Prostate gland (tissue), 2 donors: Measurements from ENCODE around the gene TANC1.

ENCODE experiments used
- POLR2A ChIP-seq: fragments of 450-650 bp; IDR thresholded peaks from one replicate; pipeline ENCODE4 v1.6.1; 2016; ENCODE audit warnings: antibody characterized with exemption, mild to moderate bottlenecking
- POLR2AphosphoS5 ChIP-seq: sonication (generic); formaldehyde crosslinking; IDR thresholded peaks from one replicate; pipeline ENCODE4 v1.6.1; 2017; ENCODE audit warnings: antibody characterized with exemption
- TF ChIP-seq, protein P1 (sequence below), 4 experiments: fragments of 200-600 bp in 2 of 4; fragments of 450-650 bp in 2 of 4; sonication (generic) in 2 of 4; IDR thresholded peaks; 1 replicate in 3 of 4; 2 replicates in 1 of 4; pipeline ENCODE4 v1.5.1; 2016 to 2019; ENCODE audit warnings: antibody characterized with exemption in 4 of 4, mild to moderate bottlenecking in 2 of 4, moderate library complexity in 2 of 4

DNA sequence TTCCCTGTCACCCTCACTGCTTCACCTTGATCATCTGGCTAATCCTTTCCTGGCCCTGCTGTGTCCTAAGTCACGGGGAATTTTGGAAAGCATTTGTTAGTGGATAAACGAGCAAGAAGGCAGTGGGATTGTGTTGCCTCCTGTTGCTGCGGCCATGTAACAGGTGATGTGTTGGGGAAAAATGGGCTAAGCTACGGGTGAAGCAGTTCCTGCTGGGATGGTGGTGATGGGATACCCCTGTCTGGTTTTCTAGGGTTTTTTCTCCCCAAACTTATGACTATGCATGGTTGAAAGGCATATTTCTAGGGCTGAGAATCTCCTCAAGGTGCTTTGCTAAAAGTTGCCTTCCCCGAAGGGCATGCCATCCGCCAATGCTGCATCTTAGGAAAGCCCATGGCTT, 249.9 kb downstream of the TANC1 start:
- TF ChIP-seq, protein P1, sequence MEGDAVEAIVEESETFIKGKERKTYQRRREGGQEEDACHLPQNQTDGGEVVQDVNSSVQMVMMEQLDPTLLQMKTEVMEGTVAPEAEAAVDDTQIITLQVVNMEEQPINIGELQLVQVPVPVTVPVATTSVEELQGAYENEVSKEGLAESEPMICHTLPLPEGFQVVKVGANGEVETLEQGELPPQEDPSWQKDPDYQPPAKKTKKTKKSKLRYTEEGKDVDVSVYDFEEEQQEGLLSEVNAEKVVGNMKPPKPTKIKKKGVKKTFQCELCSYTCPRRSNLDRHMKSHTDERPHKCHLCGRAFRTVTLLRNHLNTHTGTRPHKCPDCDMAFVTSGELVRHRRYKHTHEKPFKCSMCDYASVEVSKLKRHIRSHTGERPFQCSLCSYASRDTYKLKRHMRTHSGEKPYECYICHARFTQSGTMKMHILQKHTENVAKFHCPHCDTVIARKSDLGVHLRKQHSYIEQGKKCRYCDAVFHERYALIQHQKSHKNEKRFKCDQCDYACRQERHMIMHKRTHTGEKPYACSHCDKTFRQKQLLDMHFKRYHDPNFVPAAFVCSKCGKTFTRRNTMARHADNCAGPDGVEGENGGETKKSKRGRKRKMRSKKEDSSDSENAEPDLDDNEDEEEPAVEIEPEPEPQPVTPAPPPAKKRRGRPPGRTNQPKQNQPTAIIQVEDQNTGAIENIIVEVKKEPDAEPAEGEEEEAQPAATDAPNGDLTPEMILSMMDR (IDR thresholded peaks at IDR 0.05) = no peak
- no peak for TF ChIP-seq POLR2A
- TF ChIP-seq POLR2AphosphoS5 = no peak
